ENCODE measurements around the gene LHFPL3.

- TF ChIP-seq POLR2AphosphoS5 (IDR thresholded peaks at IDR 0.05; ENCODE audit: low read depth, low read length) (no peak), SIN3A (IDR thresholded peaks at IDR 0.05; ENCODE audit: borderline replicate concordance, low read depth, low read length) (no peak)
- TF ChIP-seq, protein P1, sequence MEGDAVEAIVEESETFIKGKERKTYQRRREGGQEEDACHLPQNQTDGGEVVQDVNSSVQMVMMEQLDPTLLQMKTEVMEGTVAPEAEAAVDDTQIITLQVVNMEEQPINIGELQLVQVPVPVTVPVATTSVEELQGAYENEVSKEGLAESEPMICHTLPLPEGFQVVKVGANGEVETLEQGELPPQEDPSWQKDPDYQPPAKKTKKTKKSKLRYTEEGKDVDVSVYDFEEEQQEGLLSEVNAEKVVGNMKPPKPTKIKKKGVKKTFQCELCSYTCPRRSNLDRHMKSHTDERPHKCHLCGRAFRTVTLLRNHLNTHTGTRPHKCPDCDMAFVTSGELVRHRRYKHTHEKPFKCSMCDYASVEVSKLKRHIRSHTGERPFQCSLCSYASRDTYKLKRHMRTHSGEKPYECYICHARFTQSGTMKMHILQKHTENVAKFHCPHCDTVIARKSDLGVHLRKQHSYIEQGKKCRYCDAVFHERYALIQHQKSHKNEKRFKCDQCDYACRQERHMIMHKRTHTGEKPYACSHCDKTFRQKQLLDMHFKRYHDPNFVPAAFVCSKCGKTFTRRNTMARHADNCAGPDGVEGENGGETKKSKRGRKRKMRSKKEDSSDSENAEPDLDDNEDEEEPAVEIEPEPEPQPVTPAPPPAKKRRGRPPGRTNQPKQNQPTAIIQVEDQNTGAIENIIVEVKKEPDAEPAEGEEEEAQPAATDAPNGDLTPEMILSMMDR (IDR thresholded peaks at IDR 0.05), result no peak
Observed at GRCh38 chr7:104784686-104785085, 456.3 kb downstream of the LHFPL3 start.

Measured in SK-N-SH (cell line).